Inflammatory macrophage treated with lipopolysaccharide for 4 hours (primary cell): ENCODE data around the gene DENND1A.
"Not testable (repeated sequence)": the region's sequence is repeated elsewhere in the genome, so short reads cannot be mapped to it uniquely, and the experiment has no call there.

Experiments used
- DNase-seq: peaks from one replicate; pipeline ENCODE4 v3.0.0-alpha.2; 2020

The DENND1A gene

DNA sequence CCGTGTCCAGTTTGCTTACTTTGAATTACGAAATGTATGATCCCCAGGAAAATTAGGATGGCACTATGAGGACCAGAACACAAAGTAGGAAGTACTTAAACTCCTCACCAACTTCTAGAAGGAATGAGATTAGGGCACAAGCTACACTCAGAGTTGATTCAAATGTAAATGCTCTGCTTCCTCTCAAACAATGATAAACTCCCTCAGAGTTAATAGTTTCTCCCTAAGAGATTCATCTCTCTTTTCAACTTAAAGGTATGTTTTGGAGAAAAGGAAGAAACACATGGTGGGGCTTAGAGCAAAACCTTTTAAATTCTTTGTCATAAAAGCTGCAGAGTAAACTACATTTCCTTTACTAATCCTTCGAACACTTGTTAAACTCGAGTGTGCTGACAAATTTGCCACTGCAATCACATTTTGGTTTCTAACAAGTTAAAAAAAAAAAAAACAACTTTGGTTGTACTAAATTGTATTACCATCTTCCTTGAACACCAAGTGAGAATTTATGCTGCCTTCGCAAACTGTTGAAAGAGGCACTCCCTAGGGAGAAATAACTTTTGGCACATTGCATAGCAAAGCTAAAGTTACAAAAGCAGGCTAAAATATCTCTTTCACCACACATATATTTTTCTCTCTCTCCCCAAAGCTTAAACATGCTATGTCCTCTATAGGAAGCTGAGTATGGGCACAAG is 66.6 kb downstream of the DENND1A start:
- DNase-seq, result no peak

DNA sequence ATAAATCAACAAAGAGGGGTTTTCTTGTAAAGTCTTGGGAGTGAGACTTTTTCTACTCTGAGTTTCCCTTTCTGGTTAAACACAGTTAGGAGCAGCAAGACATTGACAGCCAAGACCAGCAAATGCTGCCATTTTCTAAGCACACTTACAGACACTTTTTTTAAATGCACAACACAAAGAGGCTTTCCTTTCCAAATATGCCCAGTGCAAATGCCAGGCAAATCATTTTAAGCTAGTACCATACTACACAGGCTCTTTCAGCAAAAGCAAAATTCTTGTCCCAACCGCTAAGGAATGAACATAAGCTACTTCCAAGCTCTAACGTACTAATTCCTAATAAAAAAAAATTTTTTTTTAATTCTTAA is 68.2 kb downstream of the DENND1A start:
- no peak for DNase-seq

DNA sequence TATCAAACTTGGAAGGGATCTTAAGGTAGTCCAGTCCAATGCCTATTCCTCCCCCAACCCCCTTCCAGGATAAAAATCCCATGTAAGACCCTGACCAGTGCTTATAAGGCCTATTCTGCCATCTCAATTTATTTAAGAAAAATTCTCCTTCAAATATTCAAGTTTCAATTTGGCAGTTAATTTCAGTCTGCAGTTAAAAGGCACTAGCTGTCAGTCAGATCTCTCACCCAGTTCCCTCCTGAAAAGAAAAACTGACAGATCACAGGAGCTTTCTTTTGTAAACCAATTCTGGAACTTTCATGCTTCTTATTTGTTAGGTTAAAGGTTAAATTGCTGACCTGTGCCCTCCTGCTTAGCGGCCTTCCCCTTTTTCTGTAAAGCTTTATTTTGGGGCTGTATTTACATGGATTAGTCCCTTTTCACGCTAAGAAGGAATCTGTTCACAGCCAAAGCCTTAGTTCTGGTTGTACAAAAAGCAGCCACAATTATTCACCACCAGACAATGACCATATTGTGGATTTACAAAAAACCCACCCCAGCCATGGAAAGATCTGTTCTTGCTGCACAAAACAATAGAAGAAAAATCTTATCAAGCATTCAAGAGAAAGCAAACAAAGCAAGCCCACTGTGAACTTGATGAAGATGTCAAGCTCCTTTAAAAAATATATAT is 68.7 kb downstream of the DENND1A start:
- DNase-seq, result no peak

DNA sequence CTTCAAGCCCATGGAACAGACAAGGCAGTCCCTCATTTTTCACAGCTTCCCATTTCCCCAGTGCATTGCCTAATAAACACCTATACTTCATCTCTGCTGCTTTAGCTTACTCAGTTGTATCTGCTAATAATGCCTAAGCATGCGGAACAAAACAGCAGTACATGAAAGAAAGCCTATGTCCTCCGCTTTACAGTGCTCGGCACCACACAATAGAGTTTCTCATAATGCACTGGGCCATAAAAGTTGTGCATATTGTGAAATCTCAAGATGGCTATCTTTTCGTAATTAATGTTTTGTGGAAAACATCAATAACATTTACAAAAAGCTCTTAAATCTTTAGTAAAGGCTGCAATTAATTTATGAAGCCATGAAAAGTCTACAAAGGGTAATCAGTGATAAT is 69.3 kb downstream of the DENND1A start:
- peak; percentile 5 for DNase-seq

DNA sequence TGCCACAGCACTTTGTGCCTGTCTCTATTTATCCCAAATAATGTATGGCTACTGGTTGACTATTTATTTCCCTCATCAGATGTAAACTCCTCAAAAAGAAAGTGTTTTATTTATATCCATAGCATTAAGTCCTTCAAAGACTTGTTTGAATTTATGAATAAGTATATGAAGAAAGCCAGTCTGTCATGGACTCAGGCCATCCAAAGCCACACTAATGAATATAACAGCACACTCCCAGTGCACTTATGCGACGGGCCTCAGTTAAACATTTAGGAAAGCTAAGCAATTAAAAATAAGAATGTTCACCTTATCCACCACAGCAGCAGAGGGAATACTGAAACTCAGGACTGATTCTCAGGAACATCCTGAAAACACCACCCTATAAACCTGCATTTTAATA is 77.5 kb downstream of the DENND1A start:
- DNase-seq, result no peak

DNA sequence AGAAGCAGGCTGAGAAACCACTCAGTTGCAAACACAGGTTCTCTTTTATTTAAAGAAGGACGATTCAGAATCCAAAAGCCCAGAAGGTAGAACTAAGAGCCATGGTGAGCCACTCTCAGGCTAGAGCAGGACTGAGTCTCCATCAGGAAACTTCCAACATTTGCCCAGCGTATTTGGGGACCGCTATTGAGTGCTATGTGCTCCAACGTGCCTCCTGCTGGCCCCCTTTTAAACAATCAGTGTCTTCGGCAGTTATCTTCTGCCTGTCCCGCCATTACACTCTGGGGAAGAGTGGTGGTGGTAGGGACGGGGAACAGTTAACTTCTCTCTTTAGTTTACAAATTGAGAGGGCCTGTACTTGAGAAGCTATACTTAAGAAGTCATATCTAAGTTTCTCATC is 78.1 kb downstream of the DENND1A start:
- no peak for DNase-seq

DNA sequence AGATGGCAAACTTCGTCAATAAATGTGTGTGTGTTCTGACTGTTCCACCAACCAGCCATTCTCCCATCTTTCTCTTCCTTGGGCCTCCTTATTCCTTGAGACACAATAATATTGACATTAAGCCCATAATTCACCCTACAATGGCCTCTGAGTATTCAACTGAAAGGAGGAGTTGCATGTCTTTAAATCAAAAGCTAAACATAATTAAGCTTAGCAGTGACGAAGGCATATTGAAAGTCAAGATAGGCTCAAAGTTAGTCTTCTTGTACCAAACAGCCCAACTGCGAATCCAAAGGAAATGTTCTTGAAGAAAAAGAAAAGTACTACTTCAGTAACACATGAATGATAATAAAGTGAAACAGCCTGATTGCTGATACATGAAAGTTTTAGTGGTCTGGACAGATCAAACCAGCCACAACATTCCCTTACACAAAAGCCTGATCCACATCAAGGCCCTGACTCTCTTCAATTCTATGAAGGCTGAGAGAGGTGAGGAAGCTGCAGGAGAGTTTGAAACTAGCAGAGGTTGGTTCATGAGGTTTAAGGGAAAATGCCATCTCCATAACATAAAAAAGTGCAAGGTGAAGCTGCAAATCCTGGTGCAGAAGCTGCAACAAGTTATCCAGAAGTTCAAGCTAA is 81.4 kb downstream of the DENND1A start:
- no peak for DNase-seq

DNA sequence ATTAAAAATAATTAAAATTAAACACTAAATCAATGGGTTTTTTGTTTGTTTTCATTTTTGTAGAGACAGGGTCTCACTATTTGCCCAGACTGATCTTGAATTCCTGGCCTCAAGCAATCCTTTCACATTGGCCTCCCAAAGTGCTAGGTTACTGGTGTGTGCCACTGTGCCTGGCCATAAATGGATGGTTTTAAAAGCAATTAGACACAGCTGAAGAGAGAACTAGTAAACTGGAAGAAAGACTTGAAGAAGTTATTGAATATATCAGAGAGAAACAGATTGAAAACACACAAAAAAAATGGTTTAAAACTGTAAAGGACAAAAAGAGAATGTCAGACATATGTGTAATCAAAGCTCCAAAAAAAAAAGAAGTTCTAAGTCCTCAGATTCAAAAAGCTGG is 83.0 kb downstream of the DENND1A start:
- no peak for DNase-seq

DNA sequence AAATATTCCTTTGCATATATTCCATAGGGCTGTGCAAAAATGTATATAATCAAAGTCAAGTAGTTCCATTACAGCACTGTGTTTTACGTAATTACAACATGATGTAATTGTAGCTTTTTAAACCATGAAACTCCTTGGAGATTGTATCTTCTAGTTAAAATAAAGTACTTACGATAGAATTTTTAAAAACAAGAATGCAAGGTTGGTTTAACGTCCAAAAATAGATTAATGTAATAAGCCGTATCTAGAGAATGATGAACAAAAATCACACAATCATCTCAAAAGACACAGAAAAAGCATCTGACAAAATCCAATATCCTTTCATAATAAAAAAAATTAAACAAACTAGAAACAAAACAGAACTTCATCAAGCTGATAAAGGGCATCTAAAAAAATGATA is 86.2 kb downstream of the DENND1A start:
- DNase-seq, result no peak

DNA sequence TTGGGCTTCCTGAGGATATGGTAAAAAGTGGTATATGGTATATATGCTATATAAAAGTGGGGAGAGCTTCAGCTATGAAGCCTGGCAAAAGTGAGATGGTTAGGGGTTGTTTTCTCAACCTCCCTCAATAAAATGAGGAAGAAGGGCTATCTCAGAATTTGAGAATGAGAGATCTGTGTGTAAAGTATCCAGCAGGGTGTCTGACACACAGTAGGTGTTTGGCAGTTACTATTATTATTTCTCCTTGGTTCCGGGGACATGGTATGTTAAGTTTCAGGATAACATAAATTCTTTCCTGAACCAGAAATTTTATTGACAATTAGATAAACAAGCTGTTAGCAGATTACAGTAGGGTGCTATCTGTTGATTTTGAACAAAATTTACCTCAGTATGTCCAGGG is 94.1 kb downstream of the DENND1A start:
- no peak for DNase-seq

DNA sequence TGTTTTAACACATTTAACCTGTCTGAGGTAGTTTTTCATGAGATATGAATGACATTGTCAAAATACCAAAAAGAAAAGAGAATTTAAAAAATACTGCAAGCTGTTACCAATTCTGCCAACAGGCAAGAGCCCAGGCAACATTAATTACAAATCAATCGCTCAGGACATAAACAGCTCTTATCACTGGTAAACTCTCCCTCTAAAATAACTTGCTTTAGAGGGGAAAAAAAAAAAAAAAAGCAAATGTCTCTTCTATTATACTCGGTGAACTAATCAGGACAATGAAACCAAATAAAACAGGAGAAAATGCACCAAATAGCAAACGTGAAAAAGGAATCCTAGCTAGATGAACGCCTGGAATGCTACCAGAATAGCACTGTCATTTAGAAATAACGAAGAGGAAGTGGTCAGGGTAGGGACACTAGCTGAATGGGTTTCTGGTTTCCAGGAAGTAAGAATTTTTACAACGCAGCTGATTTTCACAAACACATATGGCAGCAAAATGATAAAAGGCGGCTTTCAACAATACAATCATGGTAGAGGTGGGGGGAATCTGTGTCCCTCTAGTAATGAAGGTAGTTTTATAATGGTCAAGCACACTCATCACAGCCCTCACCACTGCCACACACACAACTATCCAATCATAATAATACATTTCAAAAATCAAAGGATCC is 94.9 kb downstream of the DENND1A start:
- DNase-seq, result peak; percentile 79

DNA sequence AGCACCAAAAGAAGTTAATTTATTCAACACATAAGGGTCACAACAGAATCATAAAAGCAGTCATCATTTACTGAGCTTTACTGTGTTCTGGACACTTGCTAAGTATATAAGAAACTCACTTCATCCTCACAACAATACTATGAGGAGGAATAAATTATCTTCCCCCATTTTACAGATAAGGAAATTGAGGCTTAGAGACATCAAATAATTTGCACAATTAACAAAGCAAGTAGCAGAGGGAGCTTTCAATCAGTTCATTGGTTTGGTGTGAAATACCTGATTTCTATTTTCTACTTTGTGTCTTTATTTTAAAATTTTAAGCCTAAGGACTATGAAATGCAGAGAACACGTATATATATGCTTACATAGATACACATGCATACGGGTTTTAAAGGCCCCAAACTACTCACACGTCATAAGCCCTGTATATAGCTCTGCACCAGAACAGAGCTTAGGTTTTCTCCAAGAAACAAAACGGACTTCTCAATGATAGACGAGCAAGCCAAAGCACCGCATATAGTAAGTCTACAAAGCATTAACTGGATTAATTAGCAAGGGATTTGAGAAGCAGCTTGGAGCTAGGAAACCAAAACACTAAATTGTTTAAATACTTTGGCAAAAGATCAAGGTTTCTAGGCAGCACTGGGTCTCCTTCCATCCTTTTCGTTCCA is 95.6 kb downstream of the DENND1A start:
- DNase-seq, result no peak

DNA sequence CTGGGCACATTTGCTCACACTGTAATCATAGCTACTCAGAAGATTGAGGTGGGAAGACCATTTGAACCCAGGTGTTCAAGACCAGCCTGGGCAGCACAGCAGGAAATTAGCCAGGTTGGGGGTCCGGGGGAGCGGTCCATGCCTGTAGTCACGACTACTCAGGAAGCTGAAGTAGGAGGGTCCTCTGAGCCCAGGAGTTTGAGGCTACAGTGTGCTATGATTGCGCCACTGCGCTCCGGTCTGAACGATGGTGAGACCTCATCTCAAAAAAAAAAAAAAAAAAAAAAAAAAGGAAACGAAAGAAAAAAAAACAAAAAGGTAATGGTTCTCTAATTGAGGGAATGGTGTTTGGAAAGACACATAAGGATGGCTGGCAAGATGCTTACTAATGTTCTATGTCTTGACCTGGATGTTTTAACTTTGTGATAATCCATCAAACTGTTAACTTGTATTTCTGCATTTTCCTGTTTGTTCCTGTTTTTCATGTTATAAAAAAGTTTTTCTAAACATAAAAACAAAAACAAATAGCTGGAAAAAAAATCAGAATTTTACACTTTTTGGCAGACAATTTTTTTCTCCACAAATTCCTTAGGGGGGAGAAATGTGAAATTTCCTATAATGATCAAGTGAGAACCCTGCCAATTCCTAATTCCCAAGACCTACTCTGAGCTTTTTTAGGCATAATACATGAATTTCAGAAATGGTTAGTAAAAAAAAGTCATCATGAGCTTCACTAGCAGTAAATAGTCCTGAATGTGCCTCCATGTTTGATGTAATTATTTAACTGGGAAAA is 96.9 kb downstream of the DENND1A start:
- DNase-seq, result peak; percentile 16

DNA sequence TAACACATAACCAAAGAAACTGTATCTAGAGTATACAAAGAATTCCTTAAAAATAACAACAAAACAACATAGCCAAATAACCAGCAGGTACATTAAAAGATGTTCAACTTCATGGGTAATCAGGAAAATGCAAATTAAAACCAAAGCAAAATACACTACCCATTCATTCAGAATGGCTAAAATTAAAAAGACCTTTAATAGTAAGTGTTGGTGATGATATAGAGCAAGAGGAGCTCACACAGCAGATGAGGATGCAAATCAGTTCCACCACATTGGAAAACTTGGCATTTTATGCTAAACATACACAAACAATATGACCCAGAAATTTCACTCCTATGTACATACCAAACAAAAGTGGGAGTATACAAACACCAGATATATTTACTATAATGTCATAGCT is 97.8 kb downstream of the DENND1A start:
- no peak for DNase-seq

DNA sequence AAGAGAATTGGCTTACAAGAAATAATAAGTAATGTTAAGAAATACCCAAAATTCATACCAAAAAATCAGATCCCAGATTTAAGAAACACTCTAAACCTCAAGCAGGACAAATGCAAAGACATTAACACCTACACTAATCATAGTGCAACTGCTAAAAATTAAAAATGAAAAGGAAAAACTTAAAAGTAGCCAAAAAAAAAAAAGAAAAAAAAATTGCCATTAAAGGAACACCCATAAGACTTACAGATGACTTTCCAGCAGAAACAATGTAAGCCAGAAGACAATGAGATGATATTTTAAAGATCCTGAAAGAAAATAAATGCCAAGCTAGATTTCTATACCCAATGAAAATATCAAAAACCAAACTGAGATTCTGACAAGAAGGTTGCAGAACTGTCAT is 101.5 kb downstream of the DENND1A start:
- no peak for DNase-seq

DNA sequence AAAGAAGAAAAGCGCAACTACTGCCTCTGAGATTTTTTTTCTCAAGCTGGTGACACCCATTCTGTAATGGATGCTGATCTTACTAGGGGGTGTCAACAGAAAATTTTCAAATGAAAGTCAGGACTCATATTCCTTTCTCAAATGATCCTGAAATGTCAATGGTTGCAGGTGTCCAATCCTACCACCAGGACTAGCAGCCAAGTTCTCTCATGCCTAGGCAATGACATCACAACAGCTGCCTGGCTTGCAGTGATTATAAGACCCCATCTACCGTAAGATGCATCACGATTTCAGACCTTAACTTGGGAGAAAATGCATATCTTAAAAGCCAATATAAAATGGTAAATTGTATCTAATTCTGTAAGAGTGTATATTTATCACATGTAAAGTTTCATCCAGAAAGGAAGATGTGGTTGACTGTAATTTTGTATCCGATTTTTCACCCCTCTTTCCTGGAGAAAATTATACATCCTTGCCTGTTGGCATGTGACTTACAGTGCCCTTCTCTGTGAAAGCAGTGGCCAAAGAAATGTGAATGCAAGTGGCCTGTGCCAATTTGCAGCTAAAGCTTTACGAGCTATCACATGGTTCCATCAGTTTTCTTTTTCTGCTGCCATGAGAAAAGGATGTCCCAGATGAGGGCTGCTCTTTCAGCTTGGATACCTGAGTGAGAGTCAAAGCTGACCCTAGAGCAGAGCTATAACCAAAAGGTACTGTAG is 104.4 kb downstream of the DENND1A start:
- DNase-seq, result no peak

DNA sequence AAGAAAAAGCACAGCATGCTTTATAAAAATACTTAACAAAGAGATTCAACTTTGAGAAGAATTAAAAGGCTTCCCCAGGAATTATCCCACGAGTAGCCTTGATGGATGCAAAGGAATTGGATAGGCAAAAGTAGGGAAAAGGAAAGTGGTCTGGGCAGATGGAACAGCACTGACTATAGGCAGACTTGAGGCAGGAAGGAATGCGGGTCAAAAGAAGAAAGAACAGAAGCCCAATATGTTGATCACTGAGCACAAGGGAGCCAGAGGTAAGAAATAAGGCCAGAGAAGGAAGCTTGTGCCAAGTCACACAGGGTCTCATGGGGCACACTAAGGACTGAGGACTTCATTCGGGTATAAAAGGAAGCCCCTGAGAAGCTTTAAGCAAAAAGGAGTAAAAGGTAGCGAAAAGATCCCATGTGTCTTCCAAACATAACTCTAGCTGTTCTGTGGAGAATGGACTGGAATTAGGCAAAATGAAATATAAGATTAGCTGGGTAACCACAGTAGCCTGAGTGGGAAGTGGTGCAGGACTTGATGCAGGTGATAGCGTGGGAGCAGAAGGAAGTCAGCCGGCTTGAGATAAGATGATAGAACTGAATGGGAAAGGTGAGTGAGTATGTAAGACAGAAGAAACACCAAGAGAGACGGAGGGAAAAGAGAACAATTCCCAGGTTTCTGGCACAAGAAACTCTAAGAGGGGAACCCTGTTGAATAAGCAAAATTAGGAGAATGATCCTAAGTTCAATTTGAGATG is 106.6 kb downstream of the DENND1A start:
- no peak for DNase-seq

DNA sequence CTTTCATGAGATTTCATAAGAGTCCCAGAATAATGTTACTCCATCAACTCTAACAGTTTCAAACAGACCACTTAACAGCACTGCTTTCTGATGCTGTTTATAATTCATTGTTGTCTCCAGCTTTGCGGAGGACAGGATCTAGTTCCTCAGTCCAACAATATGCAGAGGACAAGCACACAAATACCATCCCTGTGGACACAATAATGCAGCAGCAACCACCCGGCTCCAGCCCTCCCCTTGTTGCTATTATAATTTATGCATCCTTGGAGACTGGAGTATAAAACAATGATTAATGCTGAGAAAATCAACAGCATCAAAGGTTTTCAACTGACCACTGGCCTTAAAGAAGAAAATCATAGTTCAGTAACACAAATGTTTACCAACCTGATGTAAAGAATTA is 108.3 kb downstream of the DENND1A start:
- no peak for DNase-seq

DNA sequence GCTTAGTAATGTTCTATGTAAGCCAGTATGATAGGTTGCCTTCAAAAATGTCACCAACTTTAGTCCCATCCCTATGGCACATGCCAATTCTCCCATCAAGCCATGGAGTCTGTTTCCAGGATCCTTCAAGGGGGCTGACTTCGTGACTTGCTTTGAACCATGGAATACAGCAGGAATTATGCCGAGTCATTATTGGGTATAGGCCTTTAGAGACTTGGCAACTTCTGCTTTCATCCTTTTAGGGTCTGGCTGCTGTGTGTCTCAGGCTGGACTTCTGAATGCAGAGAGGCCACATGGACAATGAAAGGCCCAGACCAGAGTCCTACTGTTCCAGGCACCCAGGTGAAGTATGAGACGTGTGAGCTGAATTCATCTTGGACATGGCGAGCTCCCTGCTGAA is 109.8 kb downstream of the DENND1A start:
- no peak for DNase-seq

DNA sequence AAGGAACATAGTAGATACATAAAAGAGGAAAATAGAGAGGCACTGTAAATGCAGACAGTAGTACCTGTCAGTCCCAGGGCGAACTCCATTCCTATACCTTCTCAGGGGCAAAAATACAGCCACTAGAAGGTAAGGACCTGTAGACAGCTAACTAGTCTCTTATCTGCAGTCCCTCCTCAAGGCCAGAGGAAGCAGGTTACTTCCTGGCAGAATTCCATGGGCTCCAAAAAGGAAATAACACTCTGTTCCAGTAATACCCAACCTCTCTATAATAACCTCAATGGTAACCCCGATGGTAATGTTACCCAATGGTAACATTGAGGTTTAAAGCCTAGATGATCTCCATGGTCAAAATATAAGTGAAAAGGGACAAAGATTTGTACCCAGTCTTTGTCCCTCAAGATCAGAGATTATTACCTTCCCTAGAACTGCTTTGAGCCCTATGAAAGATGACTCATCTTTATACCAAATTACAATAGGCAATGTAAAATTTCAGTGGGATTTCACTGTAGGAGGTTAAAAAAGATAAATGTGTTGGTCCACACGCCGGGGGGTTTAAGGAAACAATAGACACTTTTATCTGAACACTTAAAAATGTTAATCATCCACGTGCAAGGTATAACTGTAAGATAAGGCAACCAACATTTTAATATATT is 113.0 kb downstream of the DENND1A start:
- DNase-seq, result no peak

DNA sequence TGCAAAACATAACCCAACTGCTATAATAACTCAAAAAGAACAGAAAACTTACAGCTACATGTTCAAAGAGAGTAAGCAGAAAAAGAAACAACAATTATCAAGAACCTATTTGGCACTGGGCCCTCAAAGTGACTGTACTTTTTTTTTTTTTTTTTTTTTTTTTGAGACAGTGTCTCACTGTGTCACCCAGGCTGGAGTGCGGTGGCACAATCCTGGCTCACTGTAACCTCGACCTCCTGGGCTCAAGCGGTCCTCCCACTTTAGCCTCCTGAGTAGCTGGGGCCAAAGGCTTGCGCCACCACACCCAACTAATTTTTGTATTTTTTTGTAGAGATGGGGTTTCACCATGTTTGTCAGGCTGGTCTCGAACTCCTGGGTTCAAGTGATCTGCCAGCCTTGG is 114.1 kb downstream of the DENND1A start:
- DNase-seq, result not testable (repeated sequence)
